Heart right ventricle (tissue), 16 donors: Measurements from ENCODE around the gene CLIC3. TPM values are rescaled to one million over a fixed set of nuclear protein-coding genes. Genes with fewer than 3 reads are reported as not detected.
A peak's percentile ranks its signal among the peaks of the same experiment; 100 is the strongest.

ENCODE experiments used
- ATAC-seq, 8 donors: fragments of 200-7000 bp; cut with Tn5 transposase; one replicate each; pipeline ENCODE4 v1.9.1; 2020; ENCODE audit warnings: mild to moderate bottlenecking in 8 of 8, moderate library complexity in 8 of 8, moderate number of reproducible peaks in 1 of 8
- DNase-seq, 2 donors: peaks; one replicate each; pipeline ENCODE4 v3.0.0-alpha.2; 2020
- H3K27ac ChIP-seq, 10 donors: fragments of 200-600 bp; sonication (generic) in 2 of 10; one replicate each; pipeline versions ENCODE4 v1.5.0 to v1.8.0; 2020 to 2022; ENCODE audit warnings: mild to moderate bottlenecking in 3 of 10
- H3K27me3 ChIP-seq, 7 donors: fragments of 200-600 bp; one replicate each; pipeline ENCODE4 v1.8.0; 2021 to 2022; ENCODE audit warnings: mild to moderate bottlenecking in 2 of 7
- H3K36me3 ChIP-seq, 9 donors: fragments of 200-600 bp; sonication (generic) in 1 of 9; one replicate each; pipeline versions ENCODE4 v1.5.0 to v1.8.0; 2020 to 2022; ENCODE audit warnings: mild to moderate bottlenecking in 2 of 9
- H3K4me1 ChIP-seq, 9 donors: fragments of 200-600 bp; sonication (generic) in 1 of 9; one replicate each; pipeline versions ENCODE4 v1.5.0 to v1.8.0; 2020 to 2022; ENCODE audit warnings: mild to moderate bottlenecking in 4 of 9
- H3K4me3 ChIP-seq, 10 donors: fragments of 200-600 bp; sonication (generic) in 2 of 10; one replicate each; pipeline versions ENCODE4 v1.5.0 to v1.8.0; 2020 to 2022; ENCODE audit warnings: mild to moderate bottlenecking in 7 of 10, moderate library complexity in 2 of 10
- H3K9me3 ChIP-seq, 11 donors: fragments of 200-600 bp in 10 of 11; sonication (generic) in 2 of 11; one replicate each; pipeline versions ENCODE4 v1.5.0 to v1.8.0; 2013 to 2022; ENCODE audit warnings: mild to moderate bottlenecking in 2 of 11, control low read depth in 1 of 11, moderate library complexity in 1 of 11
- CTCF ChIP-seq, 9 donors: fragments of 200-600 bp; sonication (generic) in 2 of 9; IDR thresholded peaks; one replicate each; pipeline versions ENCODE4 v1.5.0 to v1.8.0; 2021 to 2022; ENCODE audit warnings: antibody characterized with exemption in 9 of 9, mild to moderate bottlenecking in 5 of 9, moderate library complexity in 1 of 9
- WGBS, 2 donors: extraction: QIAGEN DNeasy Blood & Tissue Kit; methylation state at CpG; one replicate each; pipeline ENCODE4 v1.1.7; 2013; ENCODE audit warnings: inconsistent platforms in 1 of 2; 5-methylcytosine and 5-hydroxymethylcytosine counted together
- intact Hi-C, 10 donors: fragments of 100-400 bp; cut with DNase I; formaldehyde crosslinking; loops; one replicate each; pipeline versions ENCODE4 v1.11.1 to v1.14.2; 2022
- polyA plus RNA-seq, 2 donors: library from polyadenylated mRNA; stranded (reverse); fragments of 200-250 nt; gene quantifications; one replicate each; pipeline ENCODE4 v1.2.3, GENCODE V29; 2013
- total RNA-seq, 10 donors: library from RNA; stranded (reverse); fragmentation: NEBNext Ultra II Directional in 3 of 10; extraction: Animal tissue kit (Norgen Biotek cat#: 25700) in 3 of 10; gene quantifications; one replicate each; pipeline versions ENCODE4 v1.2.1 to v1.2.4, GENCODE V29; 2021 to 2023
- donor health status: Arrhythmogenic right ventricular cardiomyopathy.
- donor health status: ischemic (EF 13 %, LVEDD 7.1; RV severe dilation, severe dysfunction).
- donor health status: healthy with polysubstance abuse.
- donor health status: DM: no; HTN: yes; CAD: no.
- donor health status: DM: no; HTN: no; CAD: no.
- donor health status: ischemic (EF 25% LVEDD 6.9; RV normal size, moderate dysfunction).
- donor health status: ischemic (EF 25% LVEDD 5.7; RV mildly dilated, moderate dysfunction).
- donor health status: healthy.
- donor health status: DM: yes; HTN: yes; CAD: no.
- donor health status: Ischemic cardiomyopathy.
- donor health status: ischemic (EF 35%, LVEDD 5.7; RV mildly dilated, moderate dysfunction).
- donor health status: nonischemic (EF 11% LVEDD 7.7; RV severe dilation, severe dysfunction).
- donor health status: DM: yes; HTN: yes; CAD: no.
- donor health status: PGD.
- donor health status: ischemic (EF 29% LVEDD 5.4; RV normal size, mild dysfunction).
- donor health status: nonischemic (EF 23%, LVEDD 6.1; RV moderate dilation, normal function).

CLIC3 gene
- total and polyA plus RNA-seq, 12 donors: 0.46 to 21.4 (median 3.2) TPM

DNA sequence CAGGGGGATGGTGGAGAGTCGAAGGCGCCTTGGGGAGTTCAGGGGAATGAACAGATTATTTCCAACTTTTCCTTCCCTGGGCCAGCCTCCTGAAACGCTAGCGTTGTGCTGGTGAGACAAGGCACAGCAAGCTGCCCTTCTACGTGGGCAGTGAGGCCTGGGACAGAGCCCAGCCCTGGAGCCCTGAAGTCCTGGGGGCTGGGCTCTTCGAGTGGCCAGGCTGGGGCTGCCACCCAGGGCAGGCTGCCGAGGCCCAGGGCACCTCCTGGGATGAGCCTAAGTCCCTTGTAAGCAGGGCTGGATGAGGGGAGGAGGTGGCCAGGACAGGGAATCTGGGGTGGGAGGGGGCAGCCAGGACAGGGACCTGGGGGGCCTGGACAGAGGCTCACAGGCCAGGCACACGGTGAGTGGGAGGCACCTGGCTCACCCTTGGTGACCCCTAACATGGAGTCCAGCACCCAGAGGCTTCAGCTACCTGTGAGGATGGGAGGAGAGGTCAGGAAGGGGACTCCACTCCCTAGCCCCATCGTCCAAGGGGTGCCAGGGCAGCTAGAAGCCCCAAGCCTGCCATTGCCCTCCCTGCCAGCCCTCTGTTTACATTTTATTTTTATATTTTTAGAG is 45.6 kb downstream of the CLIC3 start:
- ATAC-seq: peak in 7 of 8 donors; percentile 7 to 61 (median 41)
- Histone ChIP-seq H3K4me1 (peaks cover 19 to 62% (median 29%) of the 10 kb centered on the region in 9 donors), H3K27me3 (no peaks in the 10 kb centered on the region), H3K36me3 (no peaks in the 10 kb centered on the region), H3K4me3 (peak overlapping the region in 9 of 10 donors; percentile 51 to 91 (median 68)), H3K27ac (peak overlapping the region; percentile 85 to 97 (median 94)), H3K9me3 (no peaks in the 10 kb centered on the region)
- WGBS, 2 donors: 32 to 38% methylated on average over 9 of the region's 9 CpGs
- TF ChIP-seq CTCF (IDR thresholded peaks at IDR 0.05): no peak
- DNase-seq: peak in 1 of 2 donors; percentile 38
- intact Hi-C loops: loop anchor here in 2 of 10 donors (2.0 kb wide), 2 partner anchors 28 to 78 kb away; partner anchors contain the start of gene ABCA2 (in 1 of the 2)

DNA sequence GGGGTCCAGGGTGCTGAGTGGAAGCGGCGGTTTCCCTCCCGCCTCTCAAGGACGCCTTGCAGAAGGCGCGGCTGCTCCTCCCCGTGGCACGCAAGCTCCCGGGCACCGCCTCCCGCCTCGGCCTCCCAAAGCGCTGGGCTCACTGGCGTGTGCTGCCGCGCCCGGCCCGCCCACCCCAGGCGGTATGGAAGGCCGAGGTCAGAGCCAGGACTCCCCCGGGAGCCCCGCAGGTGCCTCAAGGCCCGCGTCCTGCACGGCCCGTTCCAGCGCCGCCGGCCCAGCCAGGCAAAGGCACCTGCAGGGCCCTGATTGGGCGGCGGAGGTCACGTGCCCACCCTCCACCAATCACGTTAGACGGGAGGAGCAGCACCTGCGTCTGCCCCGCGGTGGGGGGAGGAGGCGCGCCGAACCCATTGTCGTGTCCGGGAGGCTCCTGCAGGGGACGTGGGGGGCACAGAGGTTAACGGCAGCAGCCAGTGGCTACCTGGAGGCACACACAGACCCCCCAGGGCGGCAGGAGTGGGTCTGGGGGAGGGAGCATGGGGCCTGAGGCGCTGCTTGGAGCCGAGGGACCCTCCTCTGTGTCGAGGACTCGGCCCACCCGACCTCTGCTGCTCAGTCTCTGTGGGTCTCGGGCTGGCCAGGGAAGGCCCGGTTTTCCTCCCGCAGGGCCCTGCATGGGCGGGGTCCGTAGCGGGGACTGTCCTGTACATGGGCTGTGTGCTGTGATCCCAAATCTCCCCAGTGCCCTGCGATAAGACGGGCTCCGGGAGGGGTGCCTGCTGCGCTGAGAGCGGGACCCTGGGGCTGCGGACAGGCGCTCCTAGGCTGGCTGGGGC is 46.3 kb downstream of the CLIC3 start:
- TF ChIP-seq CTCF (IDR thresholded peaks at IDR 0.05): peak in 5 of 9 donors; percentile 5 to 28 (median 13)
- Histone ChIP-seq H3K27me3 (no peaks in the 10 kb centered on the region), H3K4me3 (peak overlapping the region; percentile 51 to 91 (median 67)), H3K36me3 (no peaks in the 10 kb centered on the region), H3K4me1 (peaks cover 19 to 63% (median 29%) of the 10 kb centered on the region in 9 donors), H3K9me3 (no peaks in the 10 kb centered on the region), H3K27ac (peak overlapping the region; percentile 85 to 97 (median 94))
- ATAC-seq (peak; percentile 84 to 91 (median 89)), DNase-seq (peak; percentile 96)
- WGBS, 2 donors: 1 to 2% methylated on average over 59 to 63 of the region's 63 CpGs
- intact Hi-C loops: loop anchor here in 8 of 10 donors (2.0 to 5.0 kb wide), 11 partner anchors 27 to 163 kb away; partner anchors contain the start of genes PAXX (in 4 of the 8), ABCA2 (in 2 of the 8), FUT7 (in 2 of the 8) and CLIC3 (in 1 of the 8)

GRCh38 chr9:136949239-136949816 is 47.0 kb downstream of the CLIC3 start:
- DNase-seq (peak in 1 of 2 donors; percentile 26), ATAC-seq (peak in 3 of 8 donors; percentile 0 to 1 (median 0))
- WGBS, 2 donors: 14 to 20% methylated on average over 21 of the region's 22 CpGs
- Histone ChIP-seq H3K4me3 (peak overlapping the region; percentile 51 to 91 (median 67)), H3K4me1 (peaks cover 19 to 67% (median 29%) of the 10 kb centered on the region in 9 donors), H3K27ac (peak overlapping the region; percentile 85 to 97 (median 94)), H3K36me3 (no peaks in the 10 kb centered on the region), H3K27me3 (no peaks in the 10 kb centered on the region), H3K9me3 (no peaks in the 10 kb centered on the region)
- intact Hi-C loops: loop anchor here in 8 of 10 donors (2.0 to 5.0 kb wide), 10 partner anchors 27 to 162 kb away; partner anchors contain the start of genes PAXX (in 4 of the 8), FUT7 (in 2 of the 8), ABCA2 (in 1 of the 8) and CLIC3 (in 1 of the 8)
- no peak for TF ChIP-seq CTCF (IDR thresholded peaks at IDR 0.05)
